UCSD-AML1 (cell line): ENCODE data around the gene RTN4RL1.
"Not testable (repeated sequence)": the region's sequence is repeated elsewhere in the genome, so short reads cannot be mapped to it uniquely, and the experiment has no call there.

Experiments
- DNase-seq: peaks from one replicate; lab custom pipeline; 2025; ENCODE audit not compliant: unreplicated experiment; lab: John Stamatoyannopoulos, UW

Gene RTN4RL1

GRCh38 chr17:2008332-2009126, 16.6 kb downstream of the RTN4RL1 start:
- DNase-seq, result no peak

GRCh38 chr17:2004435-2004952, 20.6 kb downstream of the RTN4RL1 start:
- DNase-seq, result no peak

- no peak for DNase-seq
Measured at GRCh38 chr17:2003525-2003924, 21.6 kb downstream of the RTN4RL1 start.

- DNase-seq, result no peak
Measured at GRCh38 chr17:2002767-2003329, 22.3 kb downstream of the RTN4RL1 start.

GRCh38 chr17:1999557-2000251, 25.4 kb downstream of the RTN4RL1 start:
- peak; percentile 73 for DNase-seq

- no peak for DNase-seq
Measured at GRCh38 chr17:1997927-1998742, 27.0 kb downstream of the RTN4RL1 start.

- no peak for DNase-seq
Measured at GRCh38 chr17:1997289-1997926, 27.7 kb downstream of the RTN4RL1 start.

- DNase-seq, result no peak
Measured at GRCh38 chr17:1996800-1997288, 28.3 kb downstream of the RTN4RL1 start.

GRCh38 chr17:1995907-1996799, 29.0 kb downstream of the RTN4RL1 start:
- DNase-seq, result no peak

- DNase-seq, result no peak
Measured at GRCh38 chr17:1995321-1995892, 29.7 kb downstream of the RTN4RL1 start.

- DNase-seq, result no peak
Measured at GRCh38 chr17:1994707-1995106, 30.4 kb downstream of the RTN4RL1 start.

GRCh38 chr17:1992541-1992940, 32.6 kb downstream of the RTN4RL1 start:
- DNase-seq, result no peak

GRCh38 chr17:1989135-1989534, 36.0 kb downstream of the RTN4RL1 start:
- no peak for DNase-seq

- DNase-seq, result no peak
Measured at GRCh38 chr17:1986783-1987451, 38.2 kb downstream of the RTN4RL1 start.

GRCh38 chr17:1985686-1986085, 39.4 kb downstream of the RTN4RL1 start:
- DNase-seq, result no peak

- no peak for DNase-seq
Measured at GRCh38 chr17:1985093-1985492, 40.0 kb downstream of the RTN4RL1 start.

- not testable (repeated sequence) for DNase-seq
Measured at GRCh38 chr17:1982793-1983366, 42.3 kb downstream of the RTN4RL1 start.

GRCh38 chr17:1980665-1981250, 44.4 kb downstream of the RTN4RL1 start:
- DNase-seq, result no peak
